ENCODE data around the gene ATRNL1.
"Not testable (repeated sequence)": the region's sequence is repeated elsewhere in the genome, so short reads cannot be mapped to it uniquely, and the experiment has no call there.

The ATRNL1 gene

DNA sequence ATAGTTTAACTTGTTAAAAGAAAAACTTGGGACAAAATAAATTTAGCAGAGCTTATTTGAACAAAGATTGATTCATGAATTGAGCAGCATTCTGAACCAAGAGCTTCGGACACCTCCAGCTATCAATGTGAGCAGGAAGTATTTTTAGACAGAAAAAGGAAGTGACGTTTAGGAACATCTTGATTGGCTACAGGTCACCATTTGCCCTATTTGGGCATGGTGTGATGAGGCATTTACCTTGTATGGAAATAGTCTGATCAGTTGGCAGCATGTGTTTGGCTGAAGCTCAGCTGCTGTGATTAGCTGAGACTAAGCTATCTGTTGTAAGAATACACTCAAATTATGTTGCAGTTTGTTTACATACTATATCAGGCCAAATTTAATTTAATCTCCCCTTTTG is 185.1 kb downstream of the ATRNL1 start:
- Histone ChIP-seq H3K36me3 (ENCODE audit: control insufficient read depth, low read length) (no peaks in the 10 kb centered on the region), H3K4me2 (ENCODE audit: low read length) (no peak overlapping the region), H3K27ac (ENCODE audit: low read depth, low read length) (no peak overlapping the region), H3K27me3 (ENCODE audit: control insufficient read depth, low read length) (no peaks in the 10 kb centered on the region), H3K9me2 (replicated peaks; ENCODE audit: control insufficient read depth, low read length) (no peaks in the 10 kb centered on the region), H3K4me3 (ENCODE audit: low read length) (peak overlapping the region; percentile 1; the same call in 1 of the 2 replicates), H3F3A (ENCODE audit: control insufficient read depth, insufficient read depth) (no peaks in the 10 kb centered on the region), H3K4me1 (ENCODE audit: control insufficient read depth, low read length) (peaks cover 9% of the 10 kb centered on the region), H3K79me2 (ENCODE audit: control insufficient read depth, low read length) (no peaks in the 10 kb centered on the region), H4K20me1 (ENCODE audit: control insufficient read depth, insufficient read depth, low read depth, low read length) (no peaks in the 10 kb centered on the region), H3K9me3 (ENCODE audit: control insufficient read depth, insufficient read depth, low read length) (no peaks in the 10 kb centered on the region; the same call in none of the 2 replicates)
- TF ChIP-seq EZH2phosphoT487 (IDR thresholded peaks at IDR 0.05; ENCODE audit: borderline replicate concordance, low read length), result no peak
- TF ChIP-seq, protein P1, sequence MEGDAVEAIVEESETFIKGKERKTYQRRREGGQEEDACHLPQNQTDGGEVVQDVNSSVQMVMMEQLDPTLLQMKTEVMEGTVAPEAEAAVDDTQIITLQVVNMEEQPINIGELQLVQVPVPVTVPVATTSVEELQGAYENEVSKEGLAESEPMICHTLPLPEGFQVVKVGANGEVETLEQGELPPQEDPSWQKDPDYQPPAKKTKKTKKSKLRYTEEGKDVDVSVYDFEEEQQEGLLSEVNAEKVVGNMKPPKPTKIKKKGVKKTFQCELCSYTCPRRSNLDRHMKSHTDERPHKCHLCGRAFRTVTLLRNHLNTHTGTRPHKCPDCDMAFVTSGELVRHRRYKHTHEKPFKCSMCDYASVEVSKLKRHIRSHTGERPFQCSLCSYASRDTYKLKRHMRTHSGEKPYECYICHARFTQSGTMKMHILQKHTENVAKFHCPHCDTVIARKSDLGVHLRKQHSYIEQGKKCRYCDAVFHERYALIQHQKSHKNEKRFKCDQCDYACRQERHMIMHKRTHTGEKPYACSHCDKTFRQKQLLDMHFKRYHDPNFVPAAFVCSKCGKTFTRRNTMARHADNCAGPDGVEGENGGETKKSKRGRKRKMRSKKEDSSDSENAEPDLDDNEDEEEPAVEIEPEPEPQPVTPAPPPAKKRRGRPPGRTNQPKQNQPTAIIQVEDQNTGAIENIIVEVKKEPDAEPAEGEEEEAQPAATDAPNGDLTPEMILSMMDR (IDR thresholded peaks at IDR 0.05; ENCODE audit: low read depth, low read length, poor library complexity, severe bottlenecking), result no peak

DNA sequence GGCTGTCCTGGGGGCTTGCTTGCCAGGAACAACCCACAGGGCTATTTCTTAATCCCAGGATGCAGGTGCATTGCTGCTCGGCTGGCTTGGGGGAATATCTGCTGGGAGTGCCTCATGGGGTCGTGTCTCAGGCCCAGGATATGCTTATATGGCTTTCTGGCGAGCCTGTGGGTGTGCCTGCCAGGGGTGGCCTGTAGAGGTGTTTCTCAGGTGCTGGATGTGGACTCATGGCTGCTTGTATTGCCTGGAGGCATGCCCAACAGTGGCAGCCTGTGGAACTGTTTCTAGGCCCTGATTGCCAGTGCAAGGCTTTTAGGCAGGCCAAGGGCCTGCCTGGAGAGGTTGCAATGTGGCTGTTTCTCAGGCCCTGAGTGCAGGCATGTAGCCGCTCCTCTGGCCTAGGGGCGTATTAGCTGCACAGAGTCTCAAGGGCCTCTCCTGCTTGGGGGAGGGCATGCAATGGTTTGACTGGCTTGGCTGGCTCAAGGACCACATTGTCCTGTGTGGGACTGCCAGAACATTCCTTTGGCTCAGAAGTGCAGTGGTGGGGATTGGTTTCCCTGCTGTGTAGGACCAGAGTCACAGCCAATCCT is 202.1 kb downstream of the ATRNL1 start:
- TF ChIP-seq EZH2phosphoT487 (IDR thresholded peaks at IDR 0.05; ENCODE audit: borderline replicate concordance, low read length), result no peak
- TF ChIP-seq, protein P1 (IDR thresholded peaks at IDR 0.05; ENCODE audit: low read depth, low read length, poor library complexity, severe bottlenecking), result no peak

DNA sequence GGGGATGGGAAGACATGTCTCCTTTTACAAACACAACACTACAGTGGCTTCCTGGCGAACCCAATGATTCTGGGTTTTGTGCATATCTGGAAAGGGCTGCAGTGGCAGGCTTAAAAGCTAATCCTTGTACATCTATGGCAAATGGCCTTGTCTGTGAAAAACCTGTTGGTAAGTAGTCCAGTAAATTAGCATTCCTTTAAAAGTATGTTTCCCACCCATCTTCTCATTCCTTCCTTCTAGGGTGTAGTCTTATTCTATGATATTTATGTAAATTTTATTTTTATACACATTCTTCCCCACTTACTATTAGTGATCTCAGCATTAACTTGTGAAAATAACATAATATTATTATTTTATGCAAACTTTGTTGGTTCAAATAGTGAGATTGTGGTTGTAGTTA is 206.9 kb downstream of the ATRNL1 start:
- Histone ChIP-seq H3K79me2 (ENCODE audit: control insufficient read depth, low read length) (no peaks in the 10 kb centered on the region), H3K4me1 (ENCODE audit: control insufficient read depth, low read length) (no peaks in the 10 kb centered on the region), H4K20me1 (ENCODE audit: control insufficient read depth, insufficient read depth, low read depth, low read length) (no peaks in the 10 kb centered on the region), H3F3A (ENCODE audit: control insufficient read depth, insufficient read depth) (no peaks in the 10 kb centered on the region), H3K4me2 (ENCODE audit: low read length) (no peak overlapping the region), H3K4me3 (ENCODE audit: low read length) (no peak overlapping the region), H3K9me3 (ENCODE audit: control insufficient read depth, insufficient read depth, low read length) (no peaks in the 10 kb centered on the region), H3K27ac (ENCODE audit: low read depth, low read length) (no peak overlapping the region), H3K9me2 (replicated peaks; ENCODE audit: control insufficient read depth, low read length) (no peaks in the 10 kb centered on the region), H3K36me3 (ENCODE audit: control insufficient read depth, low read length) (no peaks in the 10 kb centered on the region), H3K27me3 (ENCODE audit: control insufficient read depth, low read length) (no peaks in the 10 kb centered on the region)
- TF ChIP-seq, protein P1 (IDR thresholded peaks at IDR 0.05; ENCODE audit: low read depth, low read length, poor library complexity, severe bottlenecking), result no peak
- TF ChIP-seq EZH2phosphoT487 (IDR thresholded peaks at IDR 0.05; ENCODE audit: borderline replicate concordance, low read length), result no peak

More for the DNA sequence above, 202.1 kb downstream of the ATRNL1 start:
- Histone ChIP-seq H3K36me3 (ENCODE audit: control insufficient read depth, low read length) (no peaks in the 10 kb centered on the region), H4K20me1 (ENCODE audit: control insufficient read depth, insufficient read depth, low read depth, low read length) (no peaks in the 10 kb centered on the region), H3K9me2 (replicated peaks; ENCODE audit: control insufficient read depth, low read length) (no peaks in the 10 kb centered on the region), H3K9me3 (ENCODE audit: control insufficient read depth, insufficient read depth, low read length) (no peaks in the 10 kb centered on the region), H3K4me2 (ENCODE audit: low read length) (no peak overlapping the region), H3K27ac (ENCODE audit: low read depth, low read length) (no peak overlapping the region), H3K79me2 (ENCODE audit: control insufficient read depth, low read length) (no peaks in the 10 kb centered on the region), H3F3A (ENCODE audit: control insufficient read depth, insufficient read depth) (no peaks in the 10 kb centered on the region), H3K4me1 (ENCODE audit: control insufficient read depth, low read length) (no peaks in the 10 kb centered on the region), H3K4me3 (ENCODE audit: low read length) (no peak overlapping the region), H3K27me3 (ENCODE audit: control insufficient read depth, low read length) (no peaks in the 10 kb centered on the region)

DNA sequence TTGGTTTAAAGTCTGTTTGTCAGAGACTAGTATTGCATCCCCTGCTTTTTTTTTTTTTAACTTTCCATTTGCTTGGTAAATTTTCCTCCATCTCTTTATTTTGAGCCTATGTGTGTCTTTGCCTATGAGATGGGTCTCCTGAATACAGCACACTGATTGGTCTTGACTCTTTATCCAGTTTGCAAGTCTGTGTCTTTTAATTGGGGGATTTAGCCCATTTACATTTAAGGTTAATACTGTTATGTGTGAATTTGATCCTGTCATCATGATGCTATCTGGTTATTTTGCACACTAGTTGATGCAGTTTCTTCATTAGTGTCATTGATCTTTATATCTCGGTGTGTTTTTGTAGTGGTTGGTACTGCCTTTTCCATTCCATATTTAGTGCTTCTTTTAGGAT is 226.5 kb downstream of the ATRNL1 start:
- H3K4me1 ChIP-seq (ENCODE audit: control insufficient read depth, low read length); H3K4me3 ChIP-seq (ENCODE audit: low read length); H3K9me3 ChIP-seq (ENCODE audit: control insufficient read depth, insufficient read depth, low read length); H3K36me3 ChIP-seq (ENCODE audit: control insufficient read depth, low read length); H3K27me3 ChIP-seq (ENCODE audit: control insufficient read depth, low read length); H3K9me2 ChIP-seq (replicated peaks; ENCODE audit: control insufficient read depth, low read length); H4K20me1 ChIP-seq (ENCODE audit: control insufficient read depth, insufficient read depth, low read depth, low read length); H3F3A ChIP-seq (ENCODE audit: control insufficient read depth, insufficient read depth); H3K79me2 ChIP-seq (ENCODE audit: control insufficient read depth, low read length); H3K4me2 ChIP-seq (ENCODE audit: low read length); H3K27ac ChIP-seq (ENCODE audit: low read depth, low read length): not testable (repeated sequence)

Measured in DOHH2 (cell line).